ENCODE results near the gene ZMYND8.
"Not testable (repeated sequence)": the region's sequence is repeated elsewhere in the genome, so short reads cannot be mapped to it uniquely, and the experiment has no call there.

ZMYND8 gene

DNA sequence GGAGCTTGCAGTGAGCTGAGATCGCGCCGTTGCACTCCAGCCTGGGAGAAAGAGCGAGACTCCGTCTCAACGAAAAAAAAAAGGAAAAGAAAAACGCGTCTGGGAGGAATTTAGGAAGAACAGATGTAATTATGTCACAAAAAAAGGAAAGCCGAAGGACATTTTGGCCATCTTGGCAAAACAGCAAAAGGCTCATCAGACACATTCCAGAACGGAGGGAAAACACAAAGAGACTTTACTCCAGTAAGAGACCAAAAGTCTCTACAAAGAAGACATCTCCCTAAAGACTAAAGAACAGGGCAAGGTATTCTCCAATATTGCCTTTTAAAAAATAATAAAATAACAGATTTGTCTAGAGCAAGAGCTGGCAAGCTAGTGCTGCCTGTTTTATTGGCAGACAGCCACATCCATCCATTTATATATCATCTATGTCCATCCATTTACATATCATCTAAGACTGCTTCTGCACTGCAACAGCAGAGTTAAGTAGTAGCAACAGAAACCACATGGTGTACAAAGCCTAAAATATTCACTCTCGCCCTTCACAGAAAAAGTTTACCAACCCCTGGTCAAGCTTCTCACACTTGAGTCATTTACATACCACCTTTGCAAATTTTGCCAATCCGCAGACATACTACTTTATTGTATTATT lies 133.9 kb downstream of the ZMYND8 start:
- DNase-seq: no peak

DNA sequence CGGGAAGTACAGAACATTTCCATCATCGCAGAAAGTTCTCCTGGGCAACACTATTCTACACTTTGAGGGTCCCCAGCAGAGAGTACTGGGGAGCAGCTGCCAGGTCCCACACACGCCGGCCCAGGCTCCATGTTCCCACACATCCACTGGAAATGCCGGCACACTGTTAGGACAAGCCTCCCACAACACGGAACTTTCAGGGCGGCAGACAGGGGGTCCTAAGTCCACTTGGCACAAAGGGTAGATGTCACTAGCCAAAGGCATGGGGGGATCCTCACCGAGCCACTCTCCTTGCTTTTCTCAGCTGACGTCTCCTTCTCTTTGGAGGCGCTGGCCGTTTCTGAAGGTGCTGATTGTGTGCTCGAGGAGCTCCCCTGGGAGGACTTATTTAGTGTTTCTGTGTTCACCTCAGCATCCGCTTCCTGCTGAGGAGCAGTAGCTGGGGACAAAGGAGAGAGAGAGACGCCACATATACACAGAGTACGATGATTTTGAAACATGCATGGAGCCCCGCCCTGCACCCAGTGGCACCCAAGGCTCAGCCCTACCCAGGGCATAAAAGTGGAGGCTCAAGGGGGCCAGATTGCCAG lies 135.4 kb downstream of the ZMYND8 start:
- DNase-seq: no peak

DNA sequence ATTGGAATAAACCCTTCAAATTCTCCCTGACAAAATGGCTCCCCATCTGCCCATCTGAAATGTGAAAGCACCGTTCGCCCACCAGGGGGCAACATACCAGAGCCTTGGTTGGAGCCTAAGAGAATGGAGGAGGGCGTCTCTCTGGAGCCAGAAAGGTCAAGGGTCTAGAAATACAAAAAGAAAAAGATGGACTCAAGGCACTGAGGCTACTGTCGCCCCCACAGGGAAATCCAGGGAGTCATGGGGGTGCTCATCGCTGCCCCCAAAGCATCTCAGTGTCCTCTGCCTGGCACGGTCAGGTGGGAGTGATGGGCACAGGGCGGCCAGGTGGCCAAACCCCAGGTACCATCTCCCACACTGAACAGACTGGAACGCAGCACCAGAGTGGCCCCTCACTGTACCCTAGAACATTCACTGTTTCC lies 136.3 kb downstream of the ZMYND8 start:
- DNase-seq: no peak

DNA sequence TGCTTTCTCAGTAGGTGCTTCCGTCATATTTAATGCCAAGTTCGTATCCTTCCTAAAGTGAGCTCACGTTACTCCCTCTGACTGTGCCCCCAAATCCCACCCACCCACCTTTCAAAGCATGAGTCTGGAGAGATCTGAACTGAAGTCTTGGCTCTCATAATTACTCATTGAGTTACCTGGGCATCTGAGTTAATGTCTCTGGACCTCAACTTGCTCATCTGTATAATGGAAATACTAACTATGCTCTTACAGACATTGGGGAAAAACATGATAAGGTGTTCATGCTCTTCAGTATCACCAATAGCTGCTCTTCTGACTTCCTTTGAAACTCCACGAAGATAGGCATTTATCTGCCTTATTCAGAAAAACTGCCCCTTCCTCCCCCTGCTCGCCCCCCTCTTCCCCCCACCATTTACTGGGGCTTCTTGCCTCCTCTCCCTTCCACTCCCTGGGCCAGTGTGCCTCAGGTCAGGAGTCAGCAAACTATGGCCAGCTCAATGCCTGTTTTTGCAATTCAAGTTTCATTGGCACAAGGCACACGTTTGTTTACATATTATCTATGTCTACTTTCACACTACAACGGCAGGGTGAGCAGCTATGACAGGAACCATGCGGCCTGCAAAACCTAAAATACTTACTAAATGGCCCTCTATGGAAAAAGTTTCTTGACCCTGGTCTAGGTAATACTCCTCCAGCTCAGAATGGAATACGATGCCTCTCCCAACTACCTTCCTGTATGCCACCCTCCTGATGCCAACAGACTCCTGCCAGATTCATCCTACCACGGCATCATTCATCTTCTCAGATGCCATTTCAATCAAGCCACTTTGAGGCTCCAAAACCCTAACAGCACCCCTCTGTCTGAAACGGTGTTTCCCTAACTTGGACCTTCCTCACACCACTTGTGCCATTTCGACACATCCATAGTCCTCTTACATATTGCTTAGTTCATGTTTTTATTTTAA lies 138.7 kb downstream of the ZMYND8 start:
- no peak for DNase-seq

DNA sequence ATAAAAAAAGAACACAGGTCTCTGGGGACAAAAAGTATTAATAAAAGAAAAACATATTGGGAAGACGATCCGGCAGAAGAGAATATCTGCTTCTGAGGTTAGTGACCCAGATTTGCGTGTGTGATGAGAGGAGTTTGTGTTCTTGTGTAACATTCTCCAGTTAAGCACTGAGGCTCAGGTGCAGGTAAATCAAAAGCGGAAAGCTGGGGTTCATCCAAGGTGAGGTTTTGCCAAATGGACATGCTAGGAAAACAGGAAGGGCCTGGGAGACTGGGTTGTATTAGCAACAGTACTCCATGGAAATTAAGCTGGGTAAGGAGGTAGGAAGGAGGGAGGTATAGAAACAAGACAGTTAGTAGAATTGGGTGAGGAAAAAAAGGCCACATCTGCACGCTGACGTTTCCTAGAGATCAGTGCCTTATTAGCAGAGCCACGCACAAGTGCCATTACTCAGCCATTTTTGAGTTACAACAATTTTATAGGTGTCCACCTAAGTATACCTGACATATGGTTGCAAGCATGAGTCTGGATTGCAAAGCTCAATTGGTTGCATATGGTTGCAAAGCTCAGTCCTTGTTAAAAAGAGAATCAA lies 139.6 kb downstream of the ZMYND8 start:
- DNase-seq: no peak

DNA sequence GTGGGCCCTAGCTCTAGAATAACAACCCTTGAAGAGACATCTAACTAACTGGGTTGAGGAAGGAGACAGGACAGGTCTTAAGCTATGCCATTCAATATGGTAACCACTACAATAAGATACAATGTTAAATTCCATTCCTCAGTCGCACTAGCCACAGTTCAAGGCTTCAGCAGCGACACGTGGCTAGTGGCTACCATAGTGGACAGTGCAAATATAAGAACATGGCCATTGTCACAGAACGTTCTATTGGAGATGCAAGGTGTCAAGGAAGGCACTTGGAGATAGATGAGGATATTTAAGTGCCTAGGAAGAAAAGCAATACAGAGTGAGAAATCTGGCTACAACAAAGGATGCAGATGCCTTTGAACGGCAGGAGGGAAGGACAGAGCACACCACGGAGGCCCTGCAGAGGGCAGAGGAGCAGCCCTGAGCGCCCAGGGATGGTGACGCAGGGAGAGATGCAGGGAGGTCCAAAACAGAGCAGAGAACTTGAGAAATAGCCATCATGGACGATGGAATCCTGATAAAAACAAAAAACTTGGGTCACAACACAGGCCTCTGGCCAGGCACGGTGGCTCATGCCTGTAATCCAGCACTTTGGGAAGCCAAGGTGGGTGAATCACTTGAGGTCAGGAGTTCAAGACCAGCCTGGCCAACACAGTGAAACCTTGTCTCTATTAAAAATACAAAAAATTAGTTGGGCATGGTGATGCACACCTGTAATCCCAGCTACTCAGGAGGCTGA lies 140.7 kb downstream of the ZMYND8 start:
- DNase-seq: no peak

DNA sequence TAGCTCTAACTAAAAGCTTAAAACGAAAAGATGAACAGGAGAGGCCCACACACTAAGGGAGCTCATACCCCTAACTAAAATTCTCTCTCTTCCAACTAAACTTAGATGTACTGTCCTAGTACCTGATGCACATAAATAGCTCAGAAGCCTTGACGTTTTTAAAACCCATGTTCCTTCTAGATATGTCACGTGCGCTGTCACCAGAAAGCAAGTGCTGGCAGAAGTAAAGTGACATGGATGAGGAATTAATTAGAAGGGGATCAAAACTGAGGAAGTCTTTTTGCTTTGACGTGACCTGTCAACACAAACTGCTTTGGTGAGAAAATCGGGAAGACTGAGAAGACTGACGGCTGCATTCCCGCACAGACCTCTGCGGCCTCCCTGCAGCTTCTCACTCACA lies 142.5 kb downstream of the ZMYND8 start:
- DNase-seq: no peak

DNA sequence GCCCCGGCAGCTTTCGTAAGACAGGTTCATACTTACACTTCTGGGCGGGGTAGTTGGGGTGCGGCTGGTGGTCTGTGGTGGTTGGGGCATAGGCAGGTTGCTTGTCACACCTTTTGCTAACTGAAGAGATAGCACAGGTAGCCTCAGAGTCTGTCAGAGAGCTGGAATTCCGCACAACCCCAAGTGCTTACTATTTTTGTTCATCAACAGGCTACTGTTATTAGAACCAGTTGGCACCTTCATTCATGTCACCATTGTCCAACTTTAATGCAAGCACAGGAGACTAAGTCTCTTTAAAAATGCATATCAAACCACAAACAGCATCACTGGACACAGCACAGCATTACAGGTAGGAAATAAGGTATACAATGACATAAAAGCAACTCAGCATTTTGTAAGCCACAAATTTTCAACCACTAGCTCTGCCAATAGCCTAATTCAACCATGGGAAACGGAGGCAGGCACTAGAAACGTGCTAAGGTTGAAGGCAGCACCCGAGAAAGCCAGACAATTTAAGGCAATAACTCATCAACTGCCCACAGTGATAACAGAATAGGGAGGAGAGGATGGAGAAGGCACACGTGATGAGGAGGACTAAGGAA lies 143.8 kb downstream of the ZMYND8 start:
- no peak for DNase-seq

DNA sequence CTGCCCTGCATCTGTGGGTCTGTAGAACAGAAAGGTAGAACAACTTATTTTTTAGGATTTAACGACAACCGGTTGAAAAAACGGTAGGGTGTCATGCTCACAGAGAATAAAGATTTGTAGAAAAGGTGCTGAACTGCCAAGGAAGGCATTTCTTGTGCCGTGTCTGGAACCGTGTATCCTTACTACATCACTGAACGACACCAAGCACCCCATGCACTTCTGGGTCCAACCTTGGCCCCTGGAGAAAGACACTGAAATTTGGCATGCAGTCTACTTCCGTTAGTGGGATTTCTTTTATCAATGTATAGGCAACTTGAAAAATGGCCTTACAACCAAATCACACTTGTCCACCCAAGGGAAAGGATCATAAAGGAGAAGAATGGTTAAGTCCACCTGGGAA lies 145.5 kb downstream of the ZMYND8 start:
- no peak for DNase-seq

DNA sequence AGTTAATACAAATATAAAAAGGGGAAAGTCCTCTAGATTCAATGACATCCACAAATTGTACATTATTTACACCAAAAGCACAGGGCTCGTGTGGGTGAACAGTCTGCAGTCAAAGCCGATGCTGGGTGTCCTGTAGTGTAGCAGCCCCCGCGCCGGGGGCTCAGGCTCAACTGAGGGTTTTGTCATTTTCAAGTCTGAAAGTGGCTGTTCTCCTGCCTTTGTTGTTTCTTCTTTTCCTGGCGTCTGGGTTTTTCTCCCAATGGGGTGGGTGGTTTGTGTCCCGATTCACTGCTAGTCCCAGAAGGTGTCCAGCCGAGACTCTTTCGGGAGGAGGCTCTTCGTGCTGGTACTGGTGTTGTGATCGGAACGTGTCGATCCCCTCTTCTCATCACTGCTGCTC lies 146.0 kb downstream of the ZMYND8 start:
- no peak for DNase-seq

DNA sequence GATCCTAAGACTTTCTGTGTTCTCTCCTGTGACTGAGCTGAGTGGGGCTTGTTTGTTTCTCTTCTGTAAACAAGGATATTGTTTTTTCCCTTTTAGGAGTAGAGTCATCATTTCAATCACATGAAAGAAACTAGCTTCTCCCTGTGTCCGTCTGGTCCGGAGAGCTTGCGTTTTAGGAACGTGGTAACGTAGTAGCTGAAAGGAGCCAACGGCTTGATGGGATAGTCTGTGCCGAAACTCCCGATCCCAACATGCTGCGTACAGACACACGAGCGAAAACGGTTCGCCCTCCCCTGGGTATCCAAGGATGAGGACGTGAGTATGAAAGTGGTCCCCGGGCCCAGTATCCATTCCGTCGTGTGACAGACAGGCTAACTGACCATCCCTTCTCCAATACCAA lies 146.5 kb downstream of the ZMYND8 start:
- DNase-seq: no peak

DNA sequence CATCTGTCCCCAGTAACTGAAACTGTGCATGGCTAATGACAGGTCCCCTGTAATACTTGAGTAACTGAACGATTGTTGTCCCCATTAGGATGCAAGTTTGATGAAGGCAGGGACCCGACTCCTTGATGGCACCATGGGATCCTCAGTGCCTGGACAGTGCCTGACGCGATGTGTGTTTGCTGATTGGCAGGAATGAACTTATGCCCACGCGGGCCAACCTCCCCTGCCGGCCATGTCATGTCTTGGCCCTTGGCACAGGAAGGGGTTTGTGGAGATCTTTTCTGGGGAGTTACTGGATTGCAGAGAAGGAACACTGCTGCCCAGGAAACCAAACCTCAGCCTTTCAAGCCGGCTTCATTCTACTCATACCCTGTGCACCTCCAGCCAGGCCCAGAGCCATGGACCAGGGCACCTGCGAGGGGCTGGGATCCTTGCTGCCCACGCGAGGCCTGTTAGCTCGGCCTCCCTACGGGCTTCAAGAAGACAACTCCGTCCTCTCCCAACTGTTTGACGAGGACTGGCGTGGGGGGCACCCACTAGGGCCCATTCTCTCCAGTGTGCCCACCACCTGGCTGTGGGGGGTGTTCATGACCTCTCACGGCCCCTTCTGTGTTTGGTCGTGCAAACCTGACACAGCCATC lies 147.8 kb downstream of the ZMYND8 start:
- no peak for DNase-seq

DNA sequence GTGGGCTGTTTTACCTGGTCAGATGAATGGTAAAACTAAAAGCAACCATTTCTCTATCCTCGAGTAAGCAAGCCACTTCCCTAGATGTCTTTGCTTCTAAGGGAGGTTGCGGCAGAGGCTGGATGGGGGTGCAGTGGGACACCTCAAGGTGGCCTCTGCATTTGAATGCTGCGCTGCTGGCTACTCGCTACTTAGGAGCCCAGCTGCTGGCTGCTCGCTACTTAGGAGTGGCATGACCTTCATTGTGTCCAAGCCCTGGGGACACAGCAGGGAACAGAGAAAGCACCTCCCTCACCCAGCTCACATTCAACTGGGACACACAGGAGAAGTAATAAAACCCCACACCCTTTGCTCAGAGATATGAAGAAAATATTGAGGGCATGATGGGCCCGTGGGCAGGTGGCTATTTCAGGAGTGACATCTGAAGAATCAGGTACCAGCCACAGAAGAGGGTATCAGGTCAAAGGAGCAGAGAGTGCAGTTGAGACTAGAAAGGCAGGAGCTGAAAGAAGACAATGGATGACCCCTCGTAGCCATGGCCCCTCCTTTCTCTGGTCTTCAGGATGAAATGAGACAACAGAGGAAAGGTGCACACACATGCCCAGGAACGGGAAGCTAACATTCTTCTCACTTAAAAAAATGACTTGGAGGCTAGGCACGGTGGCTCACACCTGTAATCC lies 149.4 kb downstream of the ZMYND8 start:
- no peak for DNase-seq

DNA sequence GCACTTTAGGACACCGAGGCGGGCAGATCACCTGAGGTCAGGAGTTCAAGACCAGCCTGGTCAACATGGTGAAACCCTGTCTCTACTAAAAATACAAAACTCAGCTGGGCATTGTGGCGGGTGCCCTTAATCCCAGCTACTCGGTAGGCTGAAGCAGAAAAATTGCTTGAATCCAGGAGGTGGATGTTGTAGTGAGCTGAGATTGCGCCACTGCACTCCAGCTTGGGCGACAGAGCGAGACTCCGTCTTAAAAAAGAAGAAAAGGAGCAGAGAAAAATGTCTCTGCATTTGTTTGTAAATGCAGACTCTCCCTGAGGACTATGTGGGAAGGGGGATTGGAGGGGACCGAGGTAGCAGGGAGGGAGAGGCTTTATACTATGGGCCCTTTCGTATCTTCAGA lies 149.9 kb downstream of the ZMYND8 start:
- DNase-seq: not testable (repeated sequence)

DNA sequence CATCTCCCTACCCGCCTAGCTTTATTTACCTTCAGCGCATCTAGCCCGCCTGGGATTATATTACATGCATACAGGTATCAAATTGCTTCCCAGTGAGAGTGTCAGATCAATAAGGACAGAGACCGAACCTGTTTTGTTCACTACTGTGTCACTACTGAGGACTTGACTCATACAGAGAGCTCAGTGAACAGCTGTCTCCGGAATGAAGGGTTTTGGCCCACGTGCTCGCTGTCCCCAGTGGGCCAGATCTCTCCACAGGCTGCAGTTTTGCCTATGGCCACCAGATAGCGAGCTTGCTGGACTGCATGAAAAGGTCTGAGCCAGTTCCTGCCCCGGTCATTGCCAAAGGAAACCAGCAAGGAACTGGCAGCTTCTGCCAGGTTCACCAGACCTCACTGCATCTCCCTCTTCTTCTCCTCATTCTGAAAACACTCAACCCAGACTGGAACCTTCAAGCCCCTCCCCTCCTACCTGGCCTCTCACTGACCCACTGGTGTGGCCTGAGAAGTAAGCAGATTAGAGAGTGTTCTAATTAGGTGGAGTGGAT lies 150.8 kb downstream of the ZMYND8 start:
- DNase-seq: no peak

DNA sequence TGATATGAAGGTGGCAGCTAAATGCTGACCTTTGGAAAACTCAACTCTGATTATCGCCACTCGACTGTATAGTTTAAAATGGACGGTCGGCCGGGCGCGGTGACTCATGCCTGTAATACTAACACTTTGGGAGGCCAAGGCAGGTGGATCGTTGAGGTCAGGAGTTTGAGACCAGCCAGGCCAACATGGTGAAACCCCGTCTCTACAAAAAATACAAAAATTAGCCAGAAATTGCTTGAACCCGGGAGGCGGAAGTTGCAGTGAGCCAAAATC lies 151.7 kb downstream of the ZMYND8 start:
- not testable (repeated sequence) for DNase-seq

DNA sequence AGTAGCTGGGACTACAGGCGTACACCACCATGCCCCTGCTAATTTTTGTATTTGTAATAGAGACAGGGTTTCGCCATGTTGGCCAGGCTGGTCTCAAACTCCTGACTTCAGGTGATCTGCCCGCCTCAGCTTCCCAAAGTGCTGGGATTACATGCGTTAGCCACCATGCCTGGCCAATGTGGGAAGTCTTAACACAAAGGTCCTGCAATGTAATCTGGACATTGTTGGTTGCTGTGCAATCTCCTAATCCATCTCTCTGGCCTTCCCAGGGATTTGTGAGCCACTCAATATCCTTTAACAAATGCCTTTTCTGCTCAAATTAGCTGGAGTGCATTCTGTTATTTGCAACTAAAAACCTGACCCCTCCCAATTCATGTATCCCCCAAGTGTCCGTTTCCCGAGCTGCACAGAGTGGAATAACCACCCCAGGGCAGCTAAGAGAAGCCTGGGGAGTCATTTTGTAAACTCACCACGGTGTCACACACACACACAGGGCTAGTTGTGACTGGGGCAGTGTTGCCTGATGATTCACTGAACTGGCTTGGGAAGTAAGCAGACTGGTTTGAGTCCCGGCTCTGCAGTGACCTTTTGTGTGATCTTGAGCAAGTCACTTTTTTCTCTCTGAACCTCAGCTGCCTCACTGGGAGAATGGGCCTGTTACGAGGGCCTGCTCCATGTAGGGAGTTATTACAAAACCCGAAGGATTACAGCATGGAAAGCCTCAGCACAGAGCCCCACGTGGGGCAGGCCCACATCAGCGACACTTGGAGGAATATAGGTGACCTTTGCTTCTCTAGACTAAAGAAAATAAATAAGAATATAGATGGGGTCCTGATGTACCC lies 152.3 kb downstream of the ZMYND8 start:
- no peak for DNase-seq

DNA sequence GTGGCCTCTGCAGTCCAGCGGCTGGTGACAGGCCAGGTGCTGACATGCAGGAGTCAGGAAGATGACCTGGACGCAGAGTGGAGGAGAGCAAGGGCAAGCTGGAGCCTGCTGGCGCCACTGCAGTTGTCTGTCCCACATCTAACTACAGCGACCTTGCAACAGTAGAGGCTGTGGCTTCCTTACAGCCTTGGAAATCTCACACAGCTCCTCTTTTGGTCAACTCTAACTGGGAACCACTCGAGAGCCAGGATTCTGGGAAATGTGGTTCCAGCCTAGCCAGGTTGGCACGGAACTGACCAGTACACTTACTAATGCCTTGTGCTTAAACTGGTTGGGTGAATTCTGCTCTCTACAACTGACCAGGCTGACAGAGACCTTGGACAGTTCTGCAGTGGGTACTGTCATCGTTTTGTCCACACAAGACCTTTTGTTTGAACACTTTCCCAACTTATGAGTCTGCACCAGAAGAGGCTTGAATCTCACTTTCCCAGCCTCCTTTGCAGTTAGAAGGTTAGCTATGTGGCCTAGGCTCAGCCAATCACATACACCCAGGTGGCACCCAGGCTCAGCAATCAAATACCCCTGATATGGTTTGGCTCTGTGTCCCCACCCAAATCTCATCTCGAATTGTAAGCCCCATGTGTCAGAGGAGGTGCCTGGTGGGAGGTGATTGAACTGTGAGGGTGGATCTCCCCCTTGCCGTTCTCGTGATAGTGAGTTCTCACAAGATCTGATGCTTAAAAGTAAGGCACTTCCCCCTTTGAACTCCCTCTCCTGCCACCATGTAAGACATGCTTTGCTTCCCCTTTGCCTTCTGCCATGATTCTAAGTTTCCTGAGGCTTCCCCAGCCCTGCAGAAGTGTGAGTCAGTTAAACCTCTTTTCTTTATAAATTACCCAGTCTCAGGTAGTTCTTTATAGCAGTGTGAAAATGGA lies 153.5 kb downstream of the ZMYND8 start:
- no peak for DNase-seq
